Measurements from ENCODE around the gene CADM2. TPM values are rescaled to one million over a fixed set of nuclear protein-coding genes. Genes with fewer than 3 reads are reported as not detected.
"Not testable (repeated sequence)": the region's sequence is repeated elsewhere in the genome, so short reads cannot be mapped to it uniquely, and the experiment has no call there.

The CADM2 gene
- total RNA-seq, 1 experiment from 2014 or later, result not detected

GRCh38 chr3:85077018-85077417, 118.2 kb downstream of the CADM2 start:
- no peak for DNase-seq (ENCODE audit: low read depth)

GRCh38 chr3:85081191-85081906, 122.6 kb downstream of the CADM2 start:
- no peak for DNase-seq (ENCODE audit: low read depth)

GRCh38 chr3:85090495-85090894, 131.7 kb downstream of the CADM2 start:
- no peak for DNase-seq (ENCODE audit: low read depth)

- DNase-seq (ENCODE audit: low read depth), result no peak
Measured at GRCh38 chr3:85100316-85100715, 141.5 kb downstream of the CADM2 start.

- DNase-seq (ENCODE audit: low read depth), result no peak
Measured at GRCh38 chr3:85102781-85103180, 144.0 kb downstream of the CADM2 start.

- DNase-seq (ENCODE audit: low read depth), result no peak
Measured at GRCh38 chr3:85110393-85110792, 151.6 kb downstream of the CADM2 start.

- no peak for DNase-seq (ENCODE audit: low read depth)
Measured at GRCh38 chr3:85120879-85121278, 162.1 kb downstream of the CADM2 start.

GRCh38 chr3:85132864-85133263, 174.1 kb downstream of the CADM2 start:
- DNase-seq (ENCODE audit: low read depth), result not testable (repeated sequence)

GRCh38 chr3:85133691-85134420, 175.1 kb downstream of the CADM2 start:
- DNase-seq (ENCODE audit: low read depth), result not testable (repeated sequence)

GRCh38 chr3:85142626-85143025, 183.8 kb downstream of the CADM2 start:
- no peak for DNase-seq (ENCODE audit: low read depth)

- DNase-seq (ENCODE audit: low read depth), result no peak
Measured at GRCh38 chr3:85148036-85148435, 189.2 kb downstream of the CADM2 start.

- DNase-seq (ENCODE audit: low read depth), result no peak
Measured at GRCh38 chr3:85151555-85151954, 192.8 kb downstream of the CADM2 start.

- DNase-seq (ENCODE audit: low read depth), result not testable (repeated sequence)
Measured at GRCh38 chr3:85153279-85153678, 194.5 kb downstream of the CADM2 start.

- no peak for DNase-seq (ENCODE audit: low read depth)
Measured at GRCh38 chr3:85159376-85159775, 200.6 kb downstream of the CADM2 start.

- no peak for DNase-seq (ENCODE audit: low read depth)
Measured at GRCh38 chr3:85161544-85161943, 202.8 kb downstream of the CADM2 start.

- no peak for DNase-seq (ENCODE audit: low read depth)
Measured at GRCh38 chr3:85162905-85163304, 204.1 kb downstream of the CADM2 start.

- no peak for DNase-seq (ENCODE audit: low read depth)
Measured at GRCh38 chr3:85164436-85164835, 205.6 kb downstream of the CADM2 start.

- no peak for DNase-seq (ENCODE audit: low read depth)
Measured at GRCh38 chr3:85167576-85167975, 208.8 kb downstream of the CADM2 start.

- DNase-seq (ENCODE audit: low read depth), result no peak
Measured at GRCh38 chr3:85170646-85171045, 211.9 kb downstream of the CADM2 start.

GRCh38 chr3:85171976-85172375, 213.2 kb downstream of the CADM2 start:
- no peak for DNase-seq (ENCODE audit: low read depth)

- DNase-seq (ENCODE audit: low read depth), result no peak
Measured at GRCh38 chr3:85176799-85177198, 218.0 kb downstream of the CADM2 start.

- DNase-seq (ENCODE audit: low read depth), result no peak
Measured at GRCh38 chr3:85182975-85183752, 224.4 kb downstream of the CADM2 start.

GRCh38 chr3:85185495-85185894, 226.7 kb downstream of the CADM2 start:
- no peak for DNase-seq (ENCODE audit: low read depth)

Measured in M059J (cell line).